NB4 (cell line): ENCODE data around the gene RNF150.

Source experiments
- DNase-seq: peaks from one replicate; pipeline ENCODE4 v3.0.0; 2010; ENCODE audit warnings: low read depth
- H3K4me3 ChIP-seq: one replicate; pipeline ENCODE4 v1.5.1; 2011; ENCODE audit warnings: mild to moderate bottlenecking, low read depth, low read length, moderate library complexity
- MYC ChIP-seq: IDR thresholded peaks from 2 replicates; pipeline ENCODE4 v1.6.1; 2011; ENCODE audit warnings: low read depth, low read length
- POLR2A ChIP-seq: IDR thresholded peaks from 2 replicates; pipeline ENCODE4 v1.6.1; 2011; ENCODE audit warnings: mild to moderate bottlenecking; ENCODE audit not compliant: insufficient read length; ENCODE audit errors: extremely low read depth
- TF ChIP-seq, protein P1 (sequence below): IDR thresholded peaks from 2 replicates; pipeline ENCODE4 v1.6.1; 2011; ENCODE audit warnings: low read depth, low read length
- TF ChIP-seq, protein P2 (sequence below): IDR thresholded peaks from one replicate; pipeline ENCODE4 v1.5.1; 2012; ENCODE audit warnings: low read depth, low read length

Gene RNF150

DNA sequence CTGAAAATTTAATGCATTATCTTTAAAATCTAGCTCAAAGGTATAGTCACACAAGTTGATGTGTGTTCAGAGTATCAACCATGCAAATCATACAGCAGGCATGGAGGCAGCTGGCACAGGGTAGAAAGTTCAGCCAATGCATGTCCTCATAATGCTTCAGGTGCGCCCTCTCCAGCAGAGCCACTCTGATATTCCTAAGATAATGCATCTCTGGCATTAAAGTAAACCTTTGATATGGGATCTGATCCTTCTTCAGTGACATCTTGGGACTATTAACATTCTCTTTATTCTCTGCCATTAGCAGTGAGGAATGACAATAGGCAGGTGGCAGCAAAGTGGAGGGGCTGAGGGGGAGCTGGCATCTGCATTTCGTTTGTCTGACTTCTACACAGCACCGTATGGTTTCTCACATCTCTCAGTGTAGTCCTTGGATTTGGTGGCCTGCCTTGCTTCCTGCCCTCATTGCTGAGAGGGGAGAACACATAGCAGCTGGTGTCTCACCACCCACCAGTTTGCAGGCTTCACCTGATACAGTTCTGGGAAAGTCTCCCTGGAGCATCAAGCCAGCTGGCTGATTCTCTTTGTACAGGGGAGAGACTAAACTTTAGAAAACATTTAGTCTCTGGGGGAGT is 208.4 kb downstream of the RNF150 start:
- DNase-seq = no peak
- no peak for TF ChIP-seq MYC
- TF ChIP-seq, protein P1, sequence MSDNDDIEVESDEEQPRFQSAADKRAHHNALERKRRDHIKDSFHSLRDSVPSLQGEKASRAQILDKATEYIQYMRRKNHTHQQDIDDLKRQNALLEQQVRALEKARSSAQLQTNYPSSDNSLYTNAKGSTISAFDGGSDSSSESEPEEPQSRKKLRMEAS = no peak
- TF ChIP-seq, protein P2, sequence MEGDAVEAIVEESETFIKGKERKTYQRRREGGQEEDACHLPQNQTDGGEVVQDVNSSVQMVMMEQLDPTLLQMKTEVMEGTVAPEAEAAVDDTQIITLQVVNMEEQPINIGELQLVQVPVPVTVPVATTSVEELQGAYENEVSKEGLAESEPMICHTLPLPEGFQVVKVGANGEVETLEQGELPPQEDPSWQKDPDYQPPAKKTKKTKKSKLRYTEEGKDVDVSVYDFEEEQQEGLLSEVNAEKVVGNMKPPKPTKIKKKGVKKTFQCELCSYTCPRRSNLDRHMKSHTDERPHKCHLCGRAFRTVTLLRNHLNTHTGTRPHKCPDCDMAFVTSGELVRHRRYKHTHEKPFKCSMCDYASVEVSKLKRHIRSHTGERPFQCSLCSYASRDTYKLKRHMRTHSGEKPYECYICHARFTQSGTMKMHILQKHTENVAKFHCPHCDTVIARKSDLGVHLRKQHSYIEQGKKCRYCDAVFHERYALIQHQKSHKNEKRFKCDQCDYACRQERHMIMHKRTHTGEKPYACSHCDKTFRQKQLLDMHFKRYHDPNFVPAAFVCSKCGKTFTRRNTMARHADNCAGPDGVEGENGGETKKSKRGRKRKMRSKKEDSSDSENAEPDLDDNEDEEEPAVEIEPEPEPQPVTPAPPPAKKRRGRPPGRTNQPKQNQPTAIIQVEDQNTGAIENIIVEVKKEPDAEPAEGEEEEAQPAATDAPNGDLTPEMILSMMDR = no peak
- no peak overlapping the region for H3K4me3 ChIP-seq

DNA sequence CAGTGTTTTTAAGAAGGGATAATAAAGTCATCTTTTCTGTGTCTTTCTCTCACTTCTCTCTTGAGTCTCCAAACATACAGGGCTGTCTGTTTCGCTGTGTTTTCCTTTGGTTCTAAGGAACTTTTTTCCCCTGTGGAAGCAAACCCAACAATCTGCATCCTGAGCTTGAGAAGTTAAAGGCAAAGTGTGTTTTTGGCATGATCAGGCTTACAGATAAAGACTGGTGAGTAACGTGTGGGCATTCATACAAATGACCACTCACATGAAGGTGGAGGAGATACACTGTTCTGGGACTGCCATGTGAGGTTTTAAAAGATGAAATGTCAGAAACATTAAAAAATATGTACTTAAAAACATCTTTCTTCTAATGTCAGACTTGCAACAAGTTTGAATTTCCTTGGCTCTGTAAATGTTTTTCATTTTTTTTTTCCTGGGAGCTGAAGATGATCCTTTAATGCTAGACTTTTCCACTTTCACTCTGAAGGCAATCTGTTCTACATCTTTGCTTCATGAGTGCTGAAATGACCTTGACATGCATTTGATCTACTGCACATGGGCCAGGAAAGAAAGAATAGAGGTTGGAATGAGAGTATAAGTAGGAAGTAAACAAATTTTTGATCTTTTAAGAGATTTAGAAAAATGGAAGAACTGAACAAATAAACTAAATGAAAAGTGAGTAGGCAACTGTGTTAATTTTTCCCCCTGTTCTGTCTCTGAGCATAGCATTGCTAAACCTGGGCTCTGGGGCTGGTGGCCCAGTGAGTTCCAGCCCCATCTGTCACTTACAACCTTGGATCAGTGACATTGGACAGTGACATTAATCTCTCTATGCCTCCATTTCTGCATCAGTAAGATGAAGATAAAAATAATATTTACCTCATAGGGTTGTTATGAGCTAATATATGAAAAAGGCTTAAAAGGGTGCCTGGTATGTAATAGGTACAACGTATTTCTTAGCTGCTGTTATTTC is 226.0 kb downstream of the RNF150 start:
- no peak for TF ChIP-seq MYC
- TF ChIP-seq, protein P2 = no peak
- TF ChIP-seq, protein P1 = no peak
- no peak for TF ChIP-seq POLR2A
- no peak overlapping the region for H3K4me3 ChIP-seq
- no peak for DNase-seq

DNA sequence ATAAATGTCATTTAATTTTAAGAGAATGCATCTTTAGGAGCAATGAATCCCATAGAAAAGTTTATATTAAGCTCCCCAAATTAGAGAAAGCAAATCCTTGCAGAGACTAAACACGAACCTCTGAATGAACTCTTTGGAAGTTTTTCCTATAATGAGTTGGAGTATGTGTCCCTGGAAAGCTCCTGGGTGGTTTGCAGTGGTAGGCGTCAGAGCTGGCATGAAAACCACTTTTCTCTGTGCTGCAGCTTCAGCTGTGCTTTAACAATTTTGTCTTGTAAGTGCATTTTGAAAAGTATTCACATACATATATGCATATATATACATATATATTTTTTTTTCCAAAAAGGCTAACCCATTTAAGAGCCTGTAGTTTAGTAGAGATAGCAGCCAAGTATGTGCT is 228.4 kb downstream of the RNF150 start:
- DNase-seq = no peak
- TF ChIP-seq, protein P2 = no peak
- TF ChIP-seq POLR2A (no peak), MYC (no peak)
- TF ChIP-seq, protein P1 = no peak
- H3K4me3 ChIP-seq = no peak overlapping the region

DNA sequence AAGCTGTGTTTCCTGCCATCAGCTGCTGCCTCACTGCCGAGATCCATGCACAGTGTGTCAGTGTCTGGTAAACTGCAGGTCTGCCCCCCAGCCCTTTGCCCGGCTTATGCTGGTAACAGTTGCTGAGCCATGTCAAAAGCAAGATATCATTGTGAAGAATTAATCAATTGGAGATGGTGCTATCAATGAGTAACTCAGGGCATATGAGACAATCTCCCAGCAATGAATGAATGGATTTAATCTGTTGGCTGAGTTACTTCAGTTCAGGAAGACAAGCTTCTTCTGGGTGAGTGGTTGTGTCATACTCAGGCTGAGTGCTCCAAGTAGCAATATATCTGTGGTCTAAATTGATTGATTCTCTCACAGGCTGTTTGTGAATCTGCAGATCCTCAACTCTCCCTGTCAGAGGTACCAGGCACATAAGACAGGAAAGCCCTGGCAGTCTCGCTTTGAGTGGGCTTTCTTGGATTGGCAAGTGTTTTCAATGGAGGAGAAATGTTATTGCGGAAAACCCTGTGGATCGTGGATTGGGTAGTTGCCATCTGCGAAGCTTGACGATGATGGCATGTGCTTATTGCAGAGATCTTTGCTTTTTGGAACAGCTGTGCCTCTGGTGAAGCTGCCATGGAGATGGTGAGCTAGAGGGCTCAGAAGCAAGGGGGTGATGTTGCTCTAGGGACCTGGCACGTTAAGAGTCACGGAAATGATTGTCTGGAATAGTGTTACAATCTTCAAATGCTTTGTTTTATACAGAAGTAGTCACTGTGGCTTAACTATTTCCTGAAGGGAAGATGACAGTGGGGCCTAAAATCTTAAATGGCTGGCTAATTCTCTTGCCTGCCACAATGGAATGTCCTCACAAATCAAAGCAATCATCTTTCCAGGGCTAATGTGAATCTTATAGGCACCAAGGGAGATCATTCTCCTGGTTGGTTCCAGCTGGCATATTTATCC is 229.5 kb downstream of the RNF150 start:
- no peak for DNase-seq
- TF ChIP-seq POLR2A (no peak), MYC (no peak)
- TF ChIP-seq, protein P1 = no peak
- TF ChIP-seq, protein P2 = no peak
- no peak overlapping the region for H3K4me3 ChIP-seq

DNA sequence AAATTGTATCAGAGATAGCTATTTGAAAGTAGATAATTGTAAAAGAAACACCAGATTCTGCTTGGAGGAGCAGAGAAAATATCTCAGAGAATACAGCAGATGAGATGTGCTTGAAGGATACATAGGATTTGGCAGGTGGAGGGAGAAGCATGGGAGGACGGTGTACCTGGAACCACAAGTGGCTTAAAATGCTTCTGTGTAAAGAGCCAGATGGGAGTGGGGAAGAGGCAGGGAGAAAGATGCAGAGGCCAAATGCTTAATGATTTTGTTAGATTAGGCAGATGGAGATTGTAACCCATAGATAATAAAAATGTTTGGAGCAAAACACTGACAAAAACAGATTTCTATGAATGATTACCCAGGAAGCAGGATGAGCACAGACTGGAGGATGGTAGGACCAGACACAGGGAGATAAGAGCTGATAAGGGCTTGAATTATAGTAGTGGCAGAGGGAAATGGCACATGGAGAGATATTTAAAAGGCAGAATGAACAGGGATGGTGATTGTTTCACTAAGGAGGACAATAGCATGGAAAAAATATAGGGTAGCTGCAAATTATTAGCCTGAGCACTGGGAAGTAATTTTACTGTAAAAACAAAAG is 231.4 kb downstream of the RNF150 start:
- no peak for DNase-seq
- TF ChIP-seq POLR2A = no peak
- TF ChIP-seq, protein P2 = no peak
- TF ChIP-seq, protein P1 = no peak
- no peak overlapping the region for H3K4me3 ChIP-seq
